IMR-90 (cell line): ENCODE measurements around the gene TCERG1L. TPM values are rescaled to one million over a fixed set of nuclear protein-coding genes. Genes with fewer than 3 reads are reported as not detected.

ENCODE experiments used
- ATAC-seq: fragments of 200-7000 bp; cut with Tn5 transposase; 2 replicates; pipeline ENCODE4 v1.9.1; 2020; ENCODE audit warnings: low read depth, mild to moderate bottlenecking, moderate library complexity
- BruUV-seq: library from RNA; stranded (reverse); fragments of 400-500 nt; replicated peaks from 2 replicates; lab custom pipeline; 2021; lab: Mats Ljungman, UMichigan
- CTCF ChIA-PET: fragments of 300-600 bp; formaldehyde crosslinking; extraction: SDS; loops from one replicate; lab custom pipeline; 2021; ENCODE audit warnings: antibody characterized with exemption; lab: Yijun Ruan, JAX
- POLR2A ChIA-PET: fragments of 300-600 bp; sonication (Branson Sonifier 250); formaldehyde crosslinking; loops from one replicate; lab custom pipeline; 2022; ENCODE audit warnings: antibody characterized with exemption; ENCODE audit not compliant: unreplicated experiment; lab: Charles Lee
- DNase-seq: peaks from one replicate; pipeline ENCODE4 v3.0.0; 2013
- H2AFZ ChIP-seq: replicated peaks from 2 replicates; pipeline ENCODE3; 2013; ENCODE audit warnings: low read length, mild to moderate bottlenecking; ENCODE audit not compliant: poor library complexity
- H2AK5ac ChIP-seq: 2 replicates; pipeline ENCODE4 v1.6.1; 2013; ENCODE audit warnings: low read depth, low read length, inconsistent platforms
- H2AK9ac ChIP-seq: replicated peaks from 2 replicates; pipeline ENCODE3; 2013; ENCODE audit warnings: mild to moderate bottlenecking, low read depth, low read length, moderate library complexity; ENCODE audit not compliant: poor library complexity
- H2BK120ac ChIP-seq: 2 replicates; pipeline ENCODE4 v1.6.1; 2013; ENCODE audit warnings: low read depth, low read length, inconsistent platforms
- H2BK15ac ChIP-seq: 3 replicates; pipeline ENCODE4 v1.6.1; 2013; ENCODE audit warnings: low read depth, low read length, inconsistent platforms
- H2BK20ac ChIP-seq: 2 replicates; pipeline ENCODE4 v1.6.1; 2013; ENCODE audit warnings: low read depth, mild to moderate bottlenecking, inconsistent platforms, low read length, moderate library complexity
- H2BK5ac ChIP-seq: 2 replicates; pipeline ENCODE4 v1.6.1; 2013; ENCODE audit warnings: mild to moderate bottlenecking, low read depth, low read length, inconsistent platforms; ENCODE audit not compliant: poor library complexity, severe bottlenecking
- H3K14ac ChIP-seq: replicated peaks from 2 replicates; pipeline ENCODE4 v1.6.1; 2013; ENCODE audit warnings: low read depth, low read length, inconsistent platforms
- H3K18ac ChIP-seq: 2 replicates; pipeline ENCODE4 v1.6.1; 2013; ENCODE audit warnings: low read depth, low read length, control low read depth
- H3K23ac ChIP-seq: 2 replicates; pipeline ENCODE4 v1.6.1; 2013; ENCODE audit warnings: low read depth, low read length, inconsistent platforms
- H3K27ac ChIP-seq: 2 replicates; pipeline ENCODE4 v1.5.1; 2013; ENCODE audit warnings: mild to moderate bottlenecking, control low read depth, low read length; ENCODE audit not compliant: insufficient read depth
- H3K27me3 ChIP-seq: 2 replicates; pipeline ENCODE4 v1.6.1; 2013; ENCODE audit warnings: low read length; ENCODE audit not compliant: control insufficient read depth, insufficient read depth
- H3K36me3 ChIP-seq: 2 replicates; pipeline ENCODE4 v1.6.1; 2013; ENCODE audit warnings: low read length, mixed read lengths; ENCODE audit not compliant: control insufficient read depth, insufficient read depth
- H3K4ac ChIP-seq: 2 replicates; pipeline ENCODE4 v1.6.1; 2013; ENCODE audit warnings: low read depth, low read length, inconsistent platforms
- H3K4me1 ChIP-seq: 2 replicates; pipeline ENCODE4 v1.6.1; 2013; ENCODE audit warnings: low read length, mixed read lengths; ENCODE audit not compliant: control insufficient read depth, insufficient read depth
- H3K4me2 ChIP-seq: 2 replicates; pipeline ENCODE4 v1.6.1; 2013; ENCODE audit warnings: low read depth, mild to moderate bottlenecking, control low read depth, low read length, moderate library complexity
- H3K4me3 ChIP-seq: 2 replicates; pipeline ENCODE4 v1.5.1; 2013; ENCODE audit warnings: low read depth, mild to moderate bottlenecking, control low read depth, low read length, moderate library complexity; ENCODE audit not compliant: insufficient read depth
- H3K56ac ChIP-seq: 2 replicates; pipeline ENCODE4 v1.6.1; 2013; ENCODE audit warnings: low read length, inconsistent platforms; ENCODE audit not compliant: insufficient read depth; ENCODE audit errors: extremely low read depth
- H3K79me1 ChIP-seq, 2 experiments: 2 replicates each; pipeline ENCODE4 v1.6.1; 2013; ENCODE audit warnings: low read length in 2 of 2, inconsistent platforms in 1 of 2, low read depth in 1 of 2
- H3K9ac ChIP-seq: 2 replicates; pipeline ENCODE4 v1.6.1; 2013; ENCODE audit warnings: low read depth, low read length, control low read depth
- H3K9me1 ChIP-seq: 2 replicates; pipeline ENCODE4 v1.6.1; 2013; ENCODE audit warnings: low read length, inconsistent platforms; ENCODE audit not compliant: insufficient read depth
- H3K9me3 ChIP-seq: 2 replicates; pipeline ENCODE4 v1.6.1; 2013; ENCODE audit warnings: low read length; ENCODE audit not compliant: control insufficient read depth, insufficient read depth
- H4K20me1 ChIP-seq: 2 replicates; pipeline ENCODE4 v1.6.1; 2013; ENCODE audit warnings: low read length, inconsistent platforms; ENCODE audit not compliant: insufficient read depth
- H4K5ac ChIP-seq: 2 replicates; pipeline ENCODE4 v1.6.1; 2013; ENCODE audit warnings: mild to moderate bottlenecking, low read depth, low read length, control low read depth
- H4K8ac ChIP-seq, 2 experiments: 2 replicates each; pipeline ENCODE4 v1.6.1; 2013; ENCODE audit warnings: low read depth in 2 of 2, low read length in 2 of 2, control low read depth in 1 of 2, inconsistent platforms in 1 of 2
- H4K91ac ChIP-seq: 2 replicates; pipeline ENCODE4 v1.6.1; 2013; ENCODE audit warnings: low read depth, low read length, inconsistent platforms; ENCODE audit not compliant: insufficient read depth
- MXI1 ChIP-seq: IDR thresholded peaks from 2 replicates; pipeline ENCODE4 v1.6.1; 2012; ENCODE audit warnings: low read depth, mild to moderate bottlenecking, low read length, moderate library complexity, borderline replicate concordance
- NFE2L2 ChIP-seq: fragments of 150-350 bp; IDR thresholded peaks from 2 replicates; pipeline ENCODE4 v1.6.1; 2016; ENCODE audit warnings: low read depth, mild to moderate bottlenecking, low read length
- RAD21 ChIP-seq: IDR thresholded peaks from 2 replicates; pipeline ENCODE4 v1.6.1; 2012; ENCODE audit warnings: low read length, improper control_type of control experiment
- RFX5 ChIP-seq: IDR thresholded peaks from 2 replicates; pipeline ENCODE4 v1.8.0; 2012; ENCODE audit warnings: low read depth, mild to moderate bottlenecking, low read length, moderate library complexity
- SMC3 ChIP-seq: fragments of 150-350 bp; IDR thresholded peaks from 2 replicates; pipeline ENCODE4 v1.6.1; 2016; ENCODE audit warnings: low read depth, mild to moderate bottlenecking, antibody characterized with exemption, low read length, moderate library complexity
- WGBS, 2 experiments: methylation state at CpG; one replicate each; pipeline versions ENCODE4 v1.1.5 to v1.1.7; 2013; ENCODE audit warnings: missing lambda C conversion rate in 2 of 2; ENCODE audit not compliant: insufficient read length in 1 of 2; ENCODE audit errors: extremely low coverage in 2 of 2; 5-methylcytosine and 5-hydroxymethylcytosine counted together
- dilution Hi-C: fragments of 300-500 bp; cut with HindIII; formaldehyde crosslinking; loops from one replicate; pipeline ENCODE4 v1.14.3; 2018; ENCODE audit warnings: low sequenced_read_pairs; ENCODE audit not compliant: unreplicated experiment
- in situ Hi-C: fragments of 300-500 bp; cut with MboI; formaldehyde crosslinking; loops from 3 replicates; pipeline ENCODE4 v1.14.3; 2019; ENCODE audit warnings: low sequenced_read_pairs, inconsistent platforms, mixed read lengths
- intact Hi-C: fragments of 100-400 bp; cut with micrococcal nuclease; formaldehyde crosslinking; loops from 2 replicates; pipeline ENCODE4 v1.10.0; 2022
- polyA plus RNA-seq, 3 experiments: library from polyadenylated mRNA; depleted of rRNA; stranded (reverse); fragments of >200 nt; gene quantifications; 2 replicates each; pipeline ENCODE4 v1.2.3, GENCODE V29; 2012; ENCODE audit warnings: low replicate concordance in 1 of 3
- total RNA-seq: library from RNA; depleted of rRNA; stranded (reverse); fragments of >200 nt; gene quantifications from 2 replicates; pipeline ENCODE4 v1.2.3, GENCODE V29; 2012
- TF ChIP-seq, protein P1 (sequence below): conservative IDR thresholded peaks from 2 replicates; pipeline ENCODE4 v1.5.1; 2012; ENCODE audit warnings: mild to moderate bottlenecking, low read depth, low read length, improper control_type of control experiment
- TF ChIP-seq, protein P2 (sequence below): fragments of 150-350 bp; IDR thresholded peaks from 2 replicates; pipeline ENCODE4 v1.6.1; 2016; ENCODE audit warnings: low read depth, mild to moderate bottlenecking, low read length, moderate library complexity, borderline replicate concordance
- TF ChIP-seq, protein P3 (sequence below): fragments of 150-350 bp; IDR thresholded peaks from 2 replicates; pipeline ENCODE4 v1.6.1; 2017; ENCODE audit warnings: mild to moderate bottlenecking, antibody characterized with exemption, low read length, low read depth

The TCERG1L gene
- total and polyA plus RNA-seq, 2 of the 4 experiments (the other 2 are of a cell fraction): not detected

DNA sequence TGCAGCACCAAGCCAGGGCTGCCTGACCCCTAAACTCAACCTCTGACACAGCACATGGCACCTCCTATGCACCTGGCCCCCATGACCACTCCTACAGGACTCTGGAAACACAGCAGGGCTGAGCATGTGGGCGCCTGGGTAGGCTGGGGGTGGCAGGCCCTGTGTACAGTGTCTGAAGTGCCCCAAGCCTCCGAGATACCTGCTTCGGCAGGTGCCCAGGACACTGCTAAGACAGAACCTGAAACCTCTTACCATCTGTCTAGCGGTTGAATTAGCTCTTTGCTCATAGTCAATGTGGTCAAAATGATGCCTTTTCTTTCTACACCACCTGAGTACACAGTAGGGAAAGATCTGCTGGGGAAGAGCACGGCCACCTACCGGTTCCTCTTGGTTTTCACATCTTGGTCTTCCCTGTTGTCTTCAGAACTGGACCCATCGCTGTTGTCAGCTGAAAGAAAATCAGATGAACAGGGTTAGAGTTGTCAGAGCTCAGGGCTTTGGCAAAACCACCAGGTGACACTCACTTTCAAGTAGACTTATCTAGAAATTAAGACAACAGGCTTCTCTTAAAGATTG is 177.4 kb downstream of the TCERG1L start:
- Histone ChIP-seq H2BK120ac (no peak overlapping the region), H4K20me1 (no peaks in the 10 kb centered on the region), H3K9me3 (peaks cover 32% of the 10 kb centered on the region), H4K5ac (no peak overlapping the region), H3K4me3 (no peak overlapping the region), H3K9me1 (no peaks in the 10 kb centered on the region), H2AK5ac (no peak overlapping the region), H2BK15ac (no peak overlapping the region), H3K27ac (no peak overlapping the region), H3K23ac (no peak overlapping the region), H2BK20ac (no peak overlapping the region), H4K8ac (no peak overlapping the region), H3K79me1 (no peaks in the 10 kb centered on the region), H3K18ac (no peak overlapping the region), H2AK9ac (no peak overlapping the region), H3K56ac (no peak overlapping the region), H3K36me3 (no peaks in the 10 kb centered on the region), H3K27me3 (no peaks in the 10 kb centered on the region), H3K9ac (no peak overlapping the region), H2AFZ (no peak overlapping the region), H3K4me1 (no peaks in the 10 kb centered on the region), H4K91ac (no peak overlapping the region), H2BK5ac (no peak overlapping the region), H3K4me2 (no peak overlapping the region), H3K4ac (no peak overlapping the region), H3K14ac (no peak overlapping the region)
- BruUV-seq: no TSS peak
- intact Hi-C loops (no loop called here), in situ Hi-C loops (no loop called here), dilution Hi-C loops (no loop called here)
- TF ChIP-seq NFE2L2 (no peak), RAD21 (no peak), SMC3 (no peak), MXI1 (no peak), RFX5 (no peak)
- TF ChIP-seq, protein P1, sequence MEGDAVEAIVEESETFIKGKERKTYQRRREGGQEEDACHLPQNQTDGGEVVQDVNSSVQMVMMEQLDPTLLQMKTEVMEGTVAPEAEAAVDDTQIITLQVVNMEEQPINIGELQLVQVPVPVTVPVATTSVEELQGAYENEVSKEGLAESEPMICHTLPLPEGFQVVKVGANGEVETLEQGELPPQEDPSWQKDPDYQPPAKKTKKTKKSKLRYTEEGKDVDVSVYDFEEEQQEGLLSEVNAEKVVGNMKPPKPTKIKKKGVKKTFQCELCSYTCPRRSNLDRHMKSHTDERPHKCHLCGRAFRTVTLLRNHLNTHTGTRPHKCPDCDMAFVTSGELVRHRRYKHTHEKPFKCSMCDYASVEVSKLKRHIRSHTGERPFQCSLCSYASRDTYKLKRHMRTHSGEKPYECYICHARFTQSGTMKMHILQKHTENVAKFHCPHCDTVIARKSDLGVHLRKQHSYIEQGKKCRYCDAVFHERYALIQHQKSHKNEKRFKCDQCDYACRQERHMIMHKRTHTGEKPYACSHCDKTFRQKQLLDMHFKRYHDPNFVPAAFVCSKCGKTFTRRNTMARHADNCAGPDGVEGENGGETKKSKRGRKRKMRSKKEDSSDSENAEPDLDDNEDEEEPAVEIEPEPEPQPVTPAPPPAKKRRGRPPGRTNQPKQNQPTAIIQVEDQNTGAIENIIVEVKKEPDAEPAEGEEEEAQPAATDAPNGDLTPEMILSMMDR: no peak
- TF ChIP-seq, protein P2, sequence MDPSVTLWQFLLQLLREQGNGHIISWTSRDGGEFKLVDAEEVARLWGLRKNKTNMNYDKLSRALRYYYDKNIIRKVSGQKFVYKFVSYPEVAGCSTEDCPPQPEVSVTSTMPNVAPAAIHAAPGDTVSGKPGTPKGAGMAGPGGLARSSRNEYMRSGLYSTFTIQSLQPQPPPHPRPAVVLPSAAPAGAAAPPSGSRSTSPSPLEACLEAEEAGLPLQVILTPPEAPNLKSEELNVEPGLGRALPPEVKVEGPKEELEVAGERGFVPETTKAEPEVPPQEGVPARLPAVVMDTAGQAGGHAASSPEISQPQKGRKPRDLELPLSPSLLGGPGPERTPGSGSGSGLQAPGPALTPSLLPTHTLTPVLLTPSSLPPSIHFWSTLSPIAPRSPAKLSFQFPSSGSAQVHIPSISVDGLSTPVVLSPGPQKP: no peak
- TF ChIP-seq, protein P3, sequence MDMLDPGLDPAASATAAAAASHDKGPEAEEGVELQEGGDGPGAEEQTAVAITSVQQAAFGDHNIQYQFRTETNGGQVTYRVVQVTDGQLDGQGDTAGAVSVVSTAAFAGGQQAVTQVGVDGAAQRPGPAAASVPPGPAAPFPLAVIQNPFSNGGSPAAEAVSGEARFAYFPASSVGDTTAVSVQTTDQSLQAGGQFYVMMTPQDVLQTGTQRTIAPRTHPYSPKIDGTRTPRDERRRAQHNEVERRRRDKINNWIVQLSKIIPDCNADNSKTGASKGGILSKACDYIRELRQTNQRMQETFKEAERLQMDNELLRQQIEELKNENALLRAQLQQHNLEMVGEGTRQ: no peak
- POLR2A ChIA-PET: no interaction called here
- WGBS, 2 experiments: no CpG with 5 or more reads among the region's 7 CpGs
- no peak for DNase-seq
- no peak for ATAC-seq
- CTCF ChIA-PET: no interaction called here
